ENCODE measurements around the gene MAPK9. TPM values are rescaled to one million over a fixed set of nuclear protein-coding genes. Genes with fewer than 3 reads are reported as not detected.

MAPK9 gene
- total RNA-seq, 1 experiment from 2014 or later = 43.4 TPM

- H3K27me3 ChIP-seq (ENCODE audit: insufficient read depth, low read length) = no peaks in the 10 kb centered on the region
- TF ChIP-seq SIN3A (IDR thresholded peaks at IDR 0.05; ENCODE audit: low read depth) = no peak
- TF ChIP-seq SP1 (IDR thresholded peaks at IDR 0.05; ENCODE audit: low read depth) = no peak
- TF ChIP-seq TCF7L2 (IDR thresholded peaks at IDR 0.05; ENCODE audit: borderline replicate concordance, extremely low read depth, insufficient read depth, insufficient read length) = no peak
- TF ChIP-seq YY1 (IDR thresholded peaks at IDR 0.05; ENCODE audit: extremely low read depth, insufficient replicate concordance, low read depth, low read length) = no peak
- no peak for TF ChIP-seq POLR2A (IDR thresholded peaks at IDR 0.05; ENCODE audit: borderline replicate concordance, extremely low read depth, insufficient read depth, insufficient read length)
- no peak for TF ChIP-seq CEBPB (IDR thresholded peaks at IDR 0.05; ENCODE audit: low read depth)
- no peak for TF ChIP-seq ZFX (IDR thresholded peaks at IDR 0.05)
- no peaks in the 10 kb centered on the region for H3K9me3 ChIP-seq (ENCODE audit: control insufficient read depth in 1 of 2, insufficient read depth in 1 of 2, low read depth in 1 of 2, low read length in 2 of 2)
Measured at GRCh38 chr5:180336234-180337020, 44.5 kb upstream of the MAPK9 start.

GRCh38 chr5:180335614-180336233 is 43.8 kb upstream of the MAPK9 start:
- peaks cover 36 to 46% of the 10 kb centered on the region in 2 experiments for H3K4me1 ChIP-seq (ENCODE audit: control insufficient read depth in 1 of 2, insufficient read depth in 2 of 2, low read length in 2 of 2)
- no peak for TF ChIP-seq ELF1 (IDR thresholded peaks at IDR 0.05; ENCODE audit: borderline replicate concordance, low read depth)
- no peak for TF ChIP-seq YY1 (IDR thresholded peaks at IDR 0.05; ENCODE audit: extremely low read depth, insufficient replicate concordance, low read depth, low read length)
- no peak for TF ChIP-seq EZH2 (IDR thresholded peaks at IDR 0.05)
- TF ChIP-seq CBX3 (IDR thresholded peaks at IDR 0.05; ENCODE audit: low read depth) = no peak
- no peak for TF ChIP-seq SP1 (IDR thresholded peaks at IDR 0.05; ENCODE audit: low read depth)
- TF ChIP-seq EZH2phosphoT487 (IDR thresholded peaks at IDR 0.05; ENCODE audit: borderline replicate concordance) = no peak
- TF ChIP-seq SRF (IDR thresholded peaks at IDR 0.05; ENCODE audit: low read depth) = no peak
- TF ChIP-seq CTCF (IDR thresholded peaks at IDR 0.05 in 2 of 3, conservative IDR thresholded peaks at IDR 0.05 in 1 of 3; ENCODE audit: borderline replicate concordance in 1 of 3, insufficient read depth in 1 of 3, low read depth in 2 of 3, low read length in 2 of 3) = no peak
- no peak for TF ChIP-seq CEBPB (IDR thresholded peaks at IDR 0.05; ENCODE audit: low read depth)
- peaks cover 0 to 2% of the 10 kb centered on the region in 2 experiments; a peak in 2 of 4 replicates for H3K36me3 ChIP-seq (ENCODE audit: control insufficient read depth in 1 of 2, insufficient read depth in 2 of 2, low read length in 2 of 2)
- no peaks in the 10 kb centered on the region for H3K79me2 ChIP-seq (ENCODE audit: insufficient read depth, low read length)
- no peaks in the 10 kb centered on the region for H3K9me3 ChIP-seq (ENCODE audit: control insufficient read depth in 1 of 2, insufficient read depth in 1 of 2, low read depth in 1 of 2, low read length in 2 of 2)
- ChIA-PET POLR2A (no interaction called here), CTCF (no interaction called here), RAD21 (ENCODE audit: low non-redundant PET in 1 of 2, low total read pairs in 2 of 2, uncharacterized antibody in 2 of 2, unreplicated experiment in 2 of 2) (no interaction called here)
- H4K20me1 ChIP-seq (ENCODE audit: insufficient read depth) = no peaks in the 10 kb centered on the region
- no TSS peak for BruUV-seq (replicated peaks)
- DNase-seq (ENCODE audit: low read depth, low spot score) (no peak), ATAC-seq (no peak)
- H3K4me2 ChIP-seq (ENCODE audit: low read length) = no peak overlapping the region
- no peak overlapping the region for H3K9ac ChIP-seq (ENCODE audit: low read length)
- H3K27ac ChIP-seq (ENCODE audit: low read depth, low read length) = no peak overlapping the region
- H2AFZ ChIP-seq (ENCODE audit: low read depth, low read length, poor library complexity, severe bottlenecking) = no peak overlapping the region
- no peaks in the 10 kb centered on the region for H3K9me2 ChIP-seq (ENCODE audit: insufficient read depth)
- H3K27me3 ChIP-seq (ENCODE audit: insufficient read depth, low read length) = no peaks in the 10 kb centered on the region
- intact Hi-C loops (cut with micrococcal nuclease) = no loop called here
- no peak overlapping the region for H3K4me3 ChIP-seq (replicated peaks in 1 of 2; ENCODE audit: low read depth in 1 of 2, low read length in 2 of 2)

More at GRCh38 chr5:180336234-180337020, 44.5 kb upstream of the MAPK9 start:
- Histone ChIP-seq H3K4me2 (ENCODE audit: low read length) (no peak overlapping the region), H3K79me2 (ENCODE audit: insufficient read depth, low read length) (no peaks in the 10 kb centered on the region), H2AFZ (ENCODE audit: low read depth, low read length, poor library complexity, severe bottlenecking) (no peak overlapping the region), H4K20me1 (ENCODE audit: insufficient read depth) (no peaks in the 10 kb centered on the region), H3K27ac (ENCODE audit: low read depth, low read length) (no peak overlapping the region), H3K9ac (ENCODE audit: low read length) (no peak overlapping the region), H3K36me3 (ENCODE audit: control insufficient read depth in 1 of 2, insufficient read depth in 2 of 2, low read length in 2 of 2) (peaks cover 0 to 2% of the 10 kb centered on the region in 2 experiments; a peak in 2 of 4 replicates), H3K4me3 (replicated peaks in 1 of 2; ENCODE audit: low read depth in 1 of 2, low read length in 2 of 2) (no peak overlapping the region), H3K9me2 (ENCODE audit: insufficient read depth) (no peaks in the 10 kb centered on the region), H3K4me1 (ENCODE audit: control insufficient read depth in 1 of 2, insufficient read depth in 2 of 2, low read length in 2 of 2) (peaks cover 30 to 39% of the 10 kb centered on the region in 2 experiments)
- ChIA-PET POLR2A (no interaction called here), RAD21 (ENCODE audit: low non-redundant PET in 1 of 2, low total read pairs in 2 of 2, uncharacterized antibody in 2 of 2, unreplicated experiment in 2 of 2) (no interaction called here), CTCF (no interaction called here)
- intact Hi-C loops (cut with micrococcal nuclease) = no loop called here
- ATAC-seq (no peak), DNase-seq (ENCODE audit: low read depth, low spot score) (no peak)
- BruUV-seq (replicated peaks) = no TSS peak

Data from HCT116 (cell line).